Ishikawa (cell line): ENCODE results near the gene SYK.

Experiments
- CEBPB ChIP-seq: IDR thresholded peaks from 2 replicates; pipeline ENCODE4 v1.6.1; 2012
- CREB1 ChIP-seq: IDR thresholded peaks from 2 replicates; pipeline ENCODE4 v1.6.1; 2012; ENCODE audit warnings: low read depth
- EGR1 ChIP-seq: IDR thresholded peaks from 2 replicates; pipeline ENCODE4 v1.6.1; 2012
- EP300 ChIP-seq: IDR thresholded peaks from 2 replicates; pipeline ENCODE4 v1.6.1; 2012; ENCODE audit warnings: borderline replicate concordance
- FOXM1 ChIP-seq: IDR thresholded peaks from 2 replicates; pipeline ENCODE4 v1.6.1; 2012; ENCODE audit warnings: low read depth, borderline replicate concordance
- NFIC ChIP-seq: IDR thresholded peaks from 2 replicates; pipeline ENCODE4 v1.6.1; 2012
- RAD21 ChIP-seq: IDR thresholded peaks from 2 replicates; pipeline ENCODE4 v1.6.1; 2012; ENCODE audit warnings: low read depth
- TAF1 ChIP-seq: IDR thresholded peaks from 2 replicates; pipeline ENCODE4 v1.6.1; 2012; ENCODE audit warnings: low read depth, mild to moderate bottlenecking
- TCF12 ChIP-seq: IDR thresholded peaks from 2 replicates; pipeline ENCODE4 v1.6.1; 2012; ENCODE audit warnings: low read depth
- YY1 ChIP-seq: IDR thresholded peaks from 2 replicates; pipeline ENCODE4 v1.6.1; 2012; ENCODE audit warnings: low read depth
- ZBTB7A ChIP-seq: IDR thresholded peaks from 2 replicates; pipeline ENCODE4 v1.6.1; 2012; ENCODE audit warnings: low read depth
- TF ChIP-seq, protein P1 (sequence below): IDR thresholded peaks from 2 replicates; pipeline ENCODE4 v1.6.1; 2012
- TF ChIP-seq, protein P2 (sequence below): IDR thresholded peaks from 2 replicates; pipeline ENCODE4 v1.6.1; 2012; ENCODE audit warnings: low read depth, mild to moderate bottlenecking
- TF ChIP-seq, protein P3 (sequence below): IDR thresholded peaks from 2 replicates; pipeline ENCODE4 v1.6.1; 2012

DNA sequence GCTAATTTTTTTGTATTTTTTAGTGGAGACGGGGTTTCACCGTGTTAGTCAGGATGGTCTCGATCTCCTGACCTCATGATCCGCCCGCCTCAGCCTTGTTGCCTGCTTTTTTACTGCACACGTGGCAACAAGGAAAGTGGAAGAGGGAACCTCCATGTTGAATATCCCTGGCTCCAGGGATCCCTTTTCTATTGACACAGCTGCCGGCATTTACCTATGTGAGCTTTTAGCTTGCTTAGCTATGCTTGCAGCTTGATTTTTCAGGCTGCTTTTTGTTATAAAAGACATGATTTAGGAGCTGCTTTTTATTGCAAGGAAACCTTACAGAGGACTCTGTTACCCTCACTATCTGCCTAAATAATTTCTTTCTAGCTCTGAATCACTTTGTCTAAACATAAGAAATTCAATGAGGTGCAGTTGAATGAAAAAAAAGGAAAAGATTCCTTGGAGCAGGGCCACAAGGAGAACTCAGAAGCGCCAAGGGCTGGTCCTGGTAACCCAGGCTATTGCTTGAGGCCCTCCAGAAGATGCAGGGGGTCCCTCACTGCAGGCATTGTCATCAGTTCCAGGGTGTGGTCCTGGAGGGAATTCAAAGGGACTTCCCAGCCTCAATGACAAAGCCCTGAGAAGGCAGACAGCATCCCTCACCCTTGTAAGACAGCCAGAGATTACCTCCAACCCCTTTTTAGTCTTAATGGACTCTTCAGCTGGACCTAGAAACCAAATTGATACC, 89.9 kb downstream of the SYK start:
- TF ChIP-seq EP300, result no peak
- TF ChIP-seq, protein P1, sequence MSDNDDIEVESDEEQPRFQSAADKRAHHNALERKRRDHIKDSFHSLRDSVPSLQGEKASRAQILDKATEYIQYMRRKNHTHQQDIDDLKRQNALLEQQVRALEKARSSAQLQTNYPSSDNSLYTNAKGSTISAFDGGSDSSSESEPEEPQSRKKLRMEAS, result no peak
- no peak for TF ChIP-seq YY1
- no peak for TF ChIP-seq TCF12
- no peak for TF ChIP-seq ZBTB7A
- TF ChIP-seq CREB1, result no peak
- no peak for TF ChIP-seq TAF1
- TF ChIP-seq, protein P2, sequence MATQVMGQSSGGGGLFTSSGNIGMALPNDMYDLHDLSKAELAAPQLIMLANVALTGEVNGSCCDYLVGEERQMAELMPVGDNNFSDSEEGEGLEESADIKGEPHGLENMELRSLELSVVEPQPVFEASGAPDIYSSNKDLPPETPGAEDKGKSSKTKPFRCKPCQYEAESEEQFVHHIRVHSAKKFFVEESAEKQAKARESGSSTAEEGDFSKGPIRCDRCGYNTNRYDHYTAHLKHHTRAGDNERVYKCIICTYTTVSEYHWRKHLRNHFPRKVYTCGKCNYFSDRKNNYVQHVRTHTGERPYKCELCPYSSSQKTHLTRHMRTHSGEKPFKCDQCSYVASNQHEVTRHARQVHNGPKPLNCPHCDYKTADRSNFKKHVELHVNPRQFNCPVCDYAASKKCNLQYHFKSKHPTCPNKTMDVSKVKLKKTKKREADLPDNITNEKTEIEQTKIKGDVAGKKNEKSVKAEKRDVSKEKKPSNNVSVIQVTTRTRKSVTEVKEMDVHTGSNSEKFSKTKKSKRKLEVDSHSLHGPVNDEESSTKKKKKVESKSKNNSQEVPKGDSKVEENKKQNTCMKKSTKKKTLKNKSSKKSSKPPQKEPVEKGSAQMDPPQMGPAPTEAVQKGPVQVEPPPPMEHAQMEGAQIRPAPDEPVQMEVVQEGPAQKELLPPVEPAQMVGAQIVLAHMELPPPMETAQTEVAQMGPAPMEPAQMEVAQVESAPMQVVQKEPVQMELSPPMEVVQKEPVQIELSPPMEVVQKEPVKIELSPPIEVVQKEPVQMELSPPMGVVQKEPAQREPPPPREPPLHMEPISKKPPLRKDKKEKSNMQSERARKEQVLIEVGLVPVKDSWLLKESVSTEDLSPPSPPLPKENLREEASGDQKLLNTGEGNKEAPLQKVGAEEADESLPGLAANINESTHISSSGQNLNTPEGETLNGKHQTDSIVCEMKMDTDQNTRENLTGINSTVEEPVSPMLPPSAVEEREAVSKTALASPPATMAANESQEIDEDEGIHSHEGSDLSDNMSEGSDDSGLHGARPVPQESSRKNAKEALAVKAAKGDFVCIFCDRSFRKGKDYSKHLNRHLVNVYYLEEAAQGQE, result no peak
- TF ChIP-seq, protein P3, sequence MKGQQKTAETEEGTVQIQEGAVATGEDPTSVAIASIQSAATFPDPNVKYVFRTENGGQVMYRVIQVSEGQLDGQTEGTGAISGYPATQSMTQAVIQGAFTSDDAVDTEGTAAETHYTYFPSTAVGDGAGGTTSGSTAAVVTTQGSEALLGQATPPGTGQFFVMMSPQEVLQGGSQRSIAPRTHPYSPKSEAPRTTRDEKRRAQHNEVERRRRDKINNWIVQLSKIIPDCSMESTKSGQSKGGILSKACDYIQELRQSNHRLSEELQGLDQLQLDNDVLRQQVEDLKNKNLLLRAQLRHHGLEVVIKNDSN, result no peak
- no peak for TF ChIP-seq CEBPB
- TF ChIP-seq EGR1, result no peak
- no peak for TF ChIP-seq RAD21
- TF ChIP-seq NFIC, result no peak
- no peak for TF ChIP-seq FOXM1
